Stimulated activated CD4-positive, alpha-beta T cell treated with anti-CD3 and anti-CD28 coated beads, Interleukin-1b, Interleukin-23, amount 100 ng/mL, for 1 hour (primary cell): Measurements from ENCODE around the gene ZDBF2.
"Not testable (repeated sequence)": the region's sequence is repeated elsewhere in the genome, so short reads cannot be mapped to it uniquely, and the experiment has no call there.

Experiments used
- DNase-seq, 2 donors: peaks; one replicate each; pipeline ENCODE4 v3.0.0-alpha.2; 2020; ENCODE audit warnings: low read depth in 2 of 2

ZDBF2 gene

GRCh38 chr2:206323486-206323885 lies 49.0 kb downstream of the ZDBF2 start:
- no peak for DNase-seq

- DNase-seq: no peak
Measured at GRCh38 chr2:206324869-206325268, 50.4 kb downstream of the ZDBF2 start.

- DNase-seq: no peak
Measured at GRCh38 chr2:206328974-206329373, 54.5 kb downstream of the ZDBF2 start.

GRCh38 chr2:206336861-206337260 lies 62.4 kb downstream of the ZDBF2 start:
- DNase-seq: no peak

- no peak for DNase-seq
Measured at GRCh38 chr2:206337956-206338355, 63.5 kb downstream of the ZDBF2 start.

- DNase-seq: no peak
Measured at GRCh38 chr2:206341396-206341795, 66.9 kb downstream of the ZDBF2 start.

GRCh38 chr2:206343144-206343543 lies 68.7 kb downstream of the ZDBF2 start:
- DNase-seq: no peak

- DNase-seq: no peak
Measured at GRCh38 chr2:206343816-206344215, 69.4 kb downstream of the ZDBF2 start.

GRCh38 chr2:206345606-206346005 lies 71.1 kb downstream of the ZDBF2 start:
- DNase-seq: no peak

GRCh38 chr2:206349375-206349774 lies 74.9 kb downstream of the ZDBF2 start:
- no peak for DNase-seq

GRCh38 chr2:206352571-206352970 lies 78.1 kb downstream of the ZDBF2 start:
- DNase-seq: no peak

- DNase-seq: no peak
Measured at GRCh38 chr2:206353685-206354084, 79.2 kb downstream of the ZDBF2 start.

- no peak for DNase-seq
Measured at GRCh38 chr2:206354129-206354528, 79.7 kb downstream of the ZDBF2 start.

GRCh38 chr2:206356840-206357239 lies 82.4 kb downstream of the ZDBF2 start:
- DNase-seq: not testable (repeated sequence)

- not testable (repeated sequence) for DNase-seq
Measured at GRCh38 chr2:206360840-206361239, 86.4 kb downstream of the ZDBF2 start.

- DNase-seq: no peak
Measured at GRCh38 chr2:206361407-206362045, 87.1 kb downstream of the ZDBF2 start.
